Prostate gland (tissue), 2 donors: ENCODE measurements around the gene ZBTB5. TPM values are rescaled to one million over a fixed set of nuclear protein-coding genes. Genes with fewer than 3 reads are reported as not detected.

Experiments
- DNase-seq: peaks from one replicate; pipeline ENCODE4 v3.0.0-alpha.2; 2019; ENCODE audit warnings: low spot score
- H3K27ac ChIP-seq, 2 donors: fragments of 200-600 bp; sonication (generic); 2 replicates each; pipeline ENCODE4 v1.5.1; 2017 to 2019
- H3K27me3 ChIP-seq: fragments of 200-600 bp; sonication (generic); replicated peaks from 2 replicates; pipeline ENCODE4 v1.5.1; 2019; ENCODE audit not compliant: insufficient read depth
- H3K36me3 ChIP-seq, 2 donors: fragments of 200-600 bp; sonication (generic); 1 replicate in 1 of 2; 2 replicates in 1 of 2; pipeline versions ENCODE4 v1.5.1 to v1.8.1; 2017 to 2019
- H3K4me1 ChIP-seq: fragments of 200-600 bp; sonication (generic); replicated peaks from 2 replicates; pipeline ENCODE4 v1.5.1; 2019
- H3K4me3 ChIP-seq, 2 donors: fragments of 200-600 bp; sonication (generic); 2 replicates each; pipeline ENCODE4 v1.5.1; 2017 to 2019
- H3K9me3 ChIP-seq: fragments of 200-600 bp; sonication (generic); 2 replicates; pipeline ENCODE4 v1.5.1; 2017
- POLR2A ChIP-seq: fragments of 450-650 bp; IDR thresholded peaks from one replicate; pipeline ENCODE4 v1.6.1; 2016; ENCODE audit warnings: antibody characterized with exemption, mild to moderate bottlenecking
- POLR2AphosphoS5 ChIP-seq: sonication (generic); formaldehyde crosslinking; IDR thresholded peaks from one replicate; pipeline ENCODE4 v1.6.1; 2017; ENCODE audit warnings: antibody characterized with exemption
- WGBS: methylation state at CpG from one replicate; pipeline ENCODE4 v1.1.5; 2018; 5-methylcytosine and 5-hydroxymethylcytosine counted together
- intact Hi-C: fragments of 100-400 bp; cut with DNase I; formaldehyde crosslinking; loops from one replicate; pipeline ENCODE4 v1.14.2; 2022
- total RNA-seq, 2 donors: library from RNA; depleted of rRNA; stranded (reverse); fragments of >200 nt; gene quantifications; one replicate each; pipeline ENCODE4 v1.1.0, GENCODE V29; 2016
- TF ChIP-seq, protein P1 (sequence below), 4 experiments: fragments of 200-600 bp in 2 of 4; fragments of 450-650 bp in 2 of 4; sonication (generic) in 2 of 4; IDR thresholded peaks; 1 replicate in 3 of 4; 2 replicates in 1 of 4; pipeline ENCODE4 v1.5.1; 2016 to 2019; ENCODE audit warnings: antibody characterized with exemption in 4 of 4, mild to moderate bottlenecking in 2 of 4, moderate library complexity in 2 of 4

The ZBTB5 gene
- total RNA-seq, 2 donors from 2014 or later: 17.8 to 26.6 TPM

DNA sequence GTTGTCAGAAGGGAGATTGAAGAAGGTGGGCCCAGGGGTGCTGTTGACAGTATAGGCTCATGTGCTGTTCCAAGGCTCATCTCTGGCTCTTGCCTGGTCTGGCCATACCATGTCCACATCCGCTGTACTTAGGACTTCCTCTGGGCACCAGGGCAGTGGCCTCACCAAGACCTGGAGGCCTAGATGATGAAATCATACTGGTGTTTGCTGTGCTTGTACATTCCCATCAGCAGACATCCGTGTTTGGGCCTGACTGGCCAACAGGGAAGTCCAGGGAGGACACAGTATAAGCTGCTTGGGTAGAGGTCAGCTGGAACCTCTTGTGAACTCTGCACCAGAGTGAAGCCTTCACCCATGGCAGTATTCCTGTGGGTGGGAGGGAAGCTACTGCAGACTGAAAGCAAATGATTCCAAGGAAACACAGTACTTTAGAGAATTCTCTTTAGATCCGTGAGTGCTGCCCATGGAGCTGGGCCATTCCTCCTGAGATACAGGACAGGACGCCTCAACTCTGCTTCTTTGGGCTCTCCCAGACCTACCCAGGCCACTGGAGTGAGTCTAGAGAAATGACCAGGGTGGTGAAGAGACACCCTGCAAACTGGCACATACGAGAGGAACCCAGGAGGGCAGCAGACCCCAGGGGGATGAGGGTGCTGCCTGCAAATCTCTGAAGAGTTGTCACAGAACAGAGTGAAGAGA, 43.0 kb upstream of the ZBTB5 start:
- TF ChIP-seq POLR2AphosphoS5 (no peak), POLR2A (no peak)
- TF ChIP-seq, protein P1, sequence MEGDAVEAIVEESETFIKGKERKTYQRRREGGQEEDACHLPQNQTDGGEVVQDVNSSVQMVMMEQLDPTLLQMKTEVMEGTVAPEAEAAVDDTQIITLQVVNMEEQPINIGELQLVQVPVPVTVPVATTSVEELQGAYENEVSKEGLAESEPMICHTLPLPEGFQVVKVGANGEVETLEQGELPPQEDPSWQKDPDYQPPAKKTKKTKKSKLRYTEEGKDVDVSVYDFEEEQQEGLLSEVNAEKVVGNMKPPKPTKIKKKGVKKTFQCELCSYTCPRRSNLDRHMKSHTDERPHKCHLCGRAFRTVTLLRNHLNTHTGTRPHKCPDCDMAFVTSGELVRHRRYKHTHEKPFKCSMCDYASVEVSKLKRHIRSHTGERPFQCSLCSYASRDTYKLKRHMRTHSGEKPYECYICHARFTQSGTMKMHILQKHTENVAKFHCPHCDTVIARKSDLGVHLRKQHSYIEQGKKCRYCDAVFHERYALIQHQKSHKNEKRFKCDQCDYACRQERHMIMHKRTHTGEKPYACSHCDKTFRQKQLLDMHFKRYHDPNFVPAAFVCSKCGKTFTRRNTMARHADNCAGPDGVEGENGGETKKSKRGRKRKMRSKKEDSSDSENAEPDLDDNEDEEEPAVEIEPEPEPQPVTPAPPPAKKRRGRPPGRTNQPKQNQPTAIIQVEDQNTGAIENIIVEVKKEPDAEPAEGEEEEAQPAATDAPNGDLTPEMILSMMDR (IDR thresholded peaks at IDR 0.05): no peak
- Histone ChIP-seq H3K27me3 (no peaks in the 10 kb centered on the region), H3K27ac (no peak overlapping the region), H3K4me1 (no peaks in the 10 kb centered on the region), H3K9me3 (no peaks in the 10 kb centered on the region), H3K36me3 (no peaks in the 10 kb centered on the region), H3K4me3 (no peak overlapping the region)
- WGBS: 91% methylated on average over 5 of the region's 5 CpGs
- no peak for DNase-seq
- intact Hi-C loops: no loop called here

DNA sequence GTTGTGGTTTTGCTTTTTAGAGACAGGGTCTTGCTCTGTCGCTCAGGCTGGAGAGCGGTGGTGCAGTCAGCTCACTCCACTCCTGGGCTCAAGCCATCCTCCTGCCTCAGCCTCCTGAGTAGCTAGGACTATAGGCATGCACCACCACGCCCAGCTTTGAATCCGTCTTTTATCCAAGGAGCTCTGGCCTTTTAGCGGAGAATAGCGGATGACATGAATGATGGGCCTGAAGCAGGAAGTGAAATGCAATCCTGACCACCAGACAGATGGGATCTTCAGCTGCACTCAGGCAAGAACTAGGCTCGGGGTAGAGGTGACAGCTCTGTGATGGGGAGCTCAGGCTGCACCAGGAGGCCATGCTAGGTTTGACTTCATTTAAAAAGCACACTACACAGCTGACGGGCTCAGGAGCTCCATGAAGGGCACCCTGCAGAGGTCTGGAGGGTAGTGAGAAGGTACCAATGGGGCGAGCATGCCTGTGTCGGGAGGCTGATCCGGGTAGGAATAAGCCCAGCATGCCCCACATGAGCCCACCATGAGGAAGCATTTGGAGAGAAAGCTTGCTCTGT, 42.4 kb upstream of the ZBTB5 start:
- Histone ChIP-seq H3K4me1 (no peaks in the 10 kb centered on the region), H3K36me3 (no peaks in the 10 kb centered on the region), H3K27me3 (no peaks in the 10 kb centered on the region), H3K4me3 (no peak overlapping the region), H3K9me3 (no peaks in the 10 kb centered on the region), H3K27ac (no peak overlapping the region)
- TF ChIP-seq POLR2AphosphoS5 (no peak), POLR2A (no peak)
- TF ChIP-seq, protein P1 (IDR thresholded peaks at IDR 0.05): no peak
- no peak for DNase-seq
- intact Hi-C loops: no loop called here
- WGBS: 91% methylated on average over 11 of the region's 11 CpGs

DNA sequence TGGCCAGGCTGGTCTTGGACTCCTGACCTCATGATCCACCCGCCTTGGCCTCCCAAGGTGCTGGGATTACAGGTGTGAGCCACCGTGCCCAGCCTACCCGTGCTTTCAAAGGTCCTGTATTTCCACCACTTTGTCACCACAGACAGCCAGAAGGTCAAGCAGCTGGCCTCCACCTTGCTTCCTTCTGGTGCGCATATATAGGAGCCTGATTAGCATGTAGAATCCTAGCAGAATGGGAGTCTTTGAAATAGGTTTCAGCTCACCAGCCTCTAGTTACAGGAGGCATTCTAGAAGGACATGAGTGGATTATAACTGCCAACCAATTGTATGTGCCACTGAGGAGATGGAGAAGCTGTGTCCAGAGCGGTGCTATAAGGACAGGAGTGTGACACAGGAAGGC, 39.4 kb upstream of the ZBTB5 start:
- no peaks in the 10 kb centered on the region for H3K27me3 ChIP-seq
- peaks cover 0 to 3% of the 10 kb centered on the region in 2 donors for H3K36me3 ChIP-seq
- 89% methylated on average over 5 of the region's 5 CpGs for WGBS
- DNase-seq: no peak
- no peak overlapping the region for H3K27ac ChIP-seq
- H3K9me3 ChIP-seq: no peaks in the 10 kb centered on the region
- no peak overlapping the region for H3K4me3 ChIP-seq
- intact Hi-C loops: no loop called here
- TF ChIP-seq, protein P1 (IDR thresholded peaks at IDR 0.05): no peak
- no peak for TF ChIP-seq POLR2A
- TF ChIP-seq POLR2AphosphoS5: no peak
- no peaks in the 10 kb centered on the region for H3K4me1 ChIP-seq

DNA sequence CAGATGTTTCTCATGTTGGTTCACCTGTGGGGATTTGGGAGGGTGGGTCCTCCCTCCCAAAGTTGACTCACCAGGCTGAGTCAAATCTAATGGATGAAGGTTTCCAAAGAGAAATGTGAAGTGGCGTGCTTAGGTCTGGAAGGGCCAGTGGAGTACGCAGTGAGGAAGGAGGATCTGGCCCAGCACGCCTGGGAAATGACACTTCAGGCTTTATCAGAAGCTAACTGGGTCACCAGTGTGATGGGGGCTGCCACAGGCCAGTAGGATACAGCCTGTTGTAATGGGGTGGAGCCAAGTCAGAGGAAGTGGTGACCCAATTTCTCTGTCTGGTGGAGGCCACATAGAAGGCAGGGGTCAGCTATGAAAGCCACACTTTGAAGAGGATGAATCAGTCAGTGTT, 38.5 kb upstream of the ZBTB5 start:
- Histone ChIP-seq H3K9me3 (no peaks in the 10 kb centered on the region), H3K36me3 (peaks cover 0 to 3% of the 10 kb centered on the region in 2 donors), H3K4me3 (no peak overlapping the region), H3K27me3 (no peaks in the 10 kb centered on the region), H3K27ac (no peak overlapping the region), H3K4me1 (no peaks in the 10 kb centered on the region)
- 99% methylated on average over 3 of the region's 3 CpGs for WGBS
- intact Hi-C loops: no loop called here
- no peak for DNase-seq
- TF ChIP-seq, protein P1 (IDR thresholded peaks at IDR 0.05): no peak
- no peak for TF ChIP-seq POLR2A
- no peak for TF ChIP-seq POLR2AphosphoS5
